HG02973 (cell line): ENCODE data around the gene MS4A6E.
A peak's percentile ranks its signal among the peaks of the same experiment; 100 is the strongest.
"Not testable (repeated sequence)": the region's sequence is repeated elsewhere in the genome, so short reads cannot be mapped to it uniquely, and the experiment has no call there.

Experiments
- ATAC-seq: cut with Tn5 transposase; IDR thresholded peaks from one replicate; pipeline ENCODE4 v1.9.1; 2021; ENCODE audit warnings: moderate library complexity; ENCODE audit not compliant: unreplicated experiment

Gene MS4A6E, protein sequence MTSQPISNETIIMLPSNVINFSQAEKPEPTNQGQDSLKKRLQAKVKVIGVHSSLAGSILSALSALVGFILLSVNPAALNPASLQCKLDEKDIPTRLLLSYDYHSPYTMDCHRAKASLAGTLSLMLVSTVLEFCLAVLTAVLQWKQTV

DNA sequence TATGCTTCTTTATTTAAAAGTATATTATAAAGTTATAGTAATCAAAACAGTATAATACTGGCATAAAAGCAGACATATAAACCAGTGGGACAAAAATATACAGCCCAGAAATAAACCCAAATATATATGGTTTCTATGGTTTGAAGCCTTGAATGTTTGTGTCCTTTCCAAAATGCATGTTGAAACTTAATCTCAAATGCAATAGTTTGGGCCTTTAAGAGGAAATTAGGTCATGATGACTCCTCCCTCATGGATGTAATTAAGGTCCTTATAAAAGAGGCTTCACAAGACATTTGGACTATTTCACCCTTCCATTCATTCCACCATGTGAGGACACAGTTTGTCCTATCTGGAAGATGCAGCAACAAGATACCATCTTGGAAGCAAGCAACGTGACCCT lies at the start of gene MS4A6E:
Gene MS4A6E (plus strand): TSS at position 301 of the 400 bp plus-strand sequence. CDS start 7,641 bp downstream, outside the sequence.
- no peak for ATAC-seq

DNA sequence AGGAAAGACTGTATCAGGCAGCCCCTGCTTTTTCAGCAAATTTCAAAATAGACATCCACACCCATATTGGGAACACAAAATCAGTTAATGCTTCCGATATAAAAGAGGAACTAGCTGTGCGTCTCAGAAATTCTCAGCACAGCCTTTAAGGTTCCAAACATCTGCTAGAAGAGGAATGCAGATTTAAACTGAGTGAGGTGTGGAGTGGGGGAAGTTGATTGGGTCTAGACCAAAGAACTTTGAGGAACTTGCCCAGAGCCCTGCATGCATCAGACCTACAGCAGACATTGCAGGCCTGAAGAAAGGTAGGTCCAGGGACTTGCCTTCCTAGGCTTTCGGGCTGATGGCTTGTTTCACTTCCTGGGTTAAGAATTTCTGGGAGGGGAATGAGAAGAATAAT lies 46.6 kb upstream of the MS4A6E start, which contains the start of gene MS4A4A:
Gene MS4A4A (plus strand): TSS at position 255 of the 400 bp plus-strand sequence. CDS start 10 bp downstream, at position 265.
- no peak for ATAC-seq

DNA sequence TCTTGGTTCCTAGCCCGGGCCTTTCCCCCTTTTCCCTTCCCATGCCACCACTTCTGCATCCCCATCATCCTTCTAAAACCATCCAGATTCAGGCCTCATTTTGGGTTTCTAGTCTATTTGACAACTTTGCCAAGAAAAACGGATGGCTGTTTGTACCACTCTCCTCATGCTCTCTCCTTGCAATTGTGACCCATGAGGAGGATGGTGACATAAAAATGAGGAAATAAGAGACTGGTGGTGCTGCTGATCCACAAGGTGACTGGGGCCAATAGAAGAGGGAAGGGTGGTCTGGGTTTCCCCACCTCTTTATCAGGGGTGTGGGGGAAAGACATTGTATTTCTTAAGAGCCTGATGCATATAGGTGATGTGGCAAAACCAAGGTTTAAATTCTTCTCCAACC lies 45.6 kb upstream of the MS4A6E start:
- no peak for ATAC-seq

DNA sequence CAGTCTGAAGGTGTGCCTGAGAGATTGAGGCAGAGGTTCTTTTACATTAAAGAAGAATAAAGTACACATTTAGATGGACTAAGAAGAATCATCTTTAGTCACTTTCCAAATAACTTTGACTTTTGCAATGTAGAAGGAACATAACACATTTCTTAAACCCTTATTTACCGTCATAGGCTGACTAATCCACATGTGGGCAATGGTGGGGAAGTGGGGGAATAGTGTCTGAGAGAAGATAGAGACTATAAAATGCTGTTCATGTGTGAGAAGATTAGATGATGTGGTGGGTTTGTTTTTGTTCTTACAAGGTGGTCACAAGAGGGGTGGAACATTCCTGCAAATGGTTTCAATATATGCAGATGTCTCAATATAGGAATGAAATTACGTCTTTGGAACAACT lies 44.8 kb upstream of the MS4A6E start:
- ATAC-seq, result no peak

DNA sequence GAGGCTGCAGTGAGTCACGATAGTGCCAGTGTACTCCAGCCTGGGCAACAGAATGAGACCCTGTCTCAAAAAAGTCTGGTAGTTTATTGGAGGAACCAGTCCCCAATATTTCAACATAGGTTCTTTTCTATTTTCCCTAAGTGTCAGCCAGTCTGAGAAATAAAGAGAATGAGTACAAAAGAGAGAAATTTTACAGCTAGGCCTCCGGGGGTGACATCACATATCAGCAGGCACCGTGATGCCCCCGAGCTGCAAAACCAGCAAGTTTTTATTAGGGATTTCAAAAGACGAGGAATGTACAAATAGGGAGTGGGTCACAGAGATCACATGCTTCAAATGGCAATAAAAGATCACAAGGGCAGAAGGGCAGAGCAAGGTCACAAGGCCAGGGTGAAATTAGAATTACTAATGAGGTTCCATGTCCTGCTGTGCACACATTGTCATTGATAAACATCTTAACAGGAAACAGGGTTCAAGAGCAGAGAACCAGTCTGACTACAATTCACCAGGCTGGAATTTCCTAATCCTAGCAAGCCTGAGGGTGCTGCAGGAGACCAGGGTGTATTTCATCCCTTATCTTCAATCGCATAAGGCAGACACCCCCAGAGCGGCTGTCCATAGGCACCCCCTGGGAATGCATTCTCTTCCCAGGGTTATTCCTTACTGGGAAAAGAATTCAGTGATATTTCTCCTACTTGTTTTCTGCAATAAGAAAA lies 41.5 kb upstream of the MS4A6E start:
- ATAC-seq, result not testable (repeated sequence)

DNA sequence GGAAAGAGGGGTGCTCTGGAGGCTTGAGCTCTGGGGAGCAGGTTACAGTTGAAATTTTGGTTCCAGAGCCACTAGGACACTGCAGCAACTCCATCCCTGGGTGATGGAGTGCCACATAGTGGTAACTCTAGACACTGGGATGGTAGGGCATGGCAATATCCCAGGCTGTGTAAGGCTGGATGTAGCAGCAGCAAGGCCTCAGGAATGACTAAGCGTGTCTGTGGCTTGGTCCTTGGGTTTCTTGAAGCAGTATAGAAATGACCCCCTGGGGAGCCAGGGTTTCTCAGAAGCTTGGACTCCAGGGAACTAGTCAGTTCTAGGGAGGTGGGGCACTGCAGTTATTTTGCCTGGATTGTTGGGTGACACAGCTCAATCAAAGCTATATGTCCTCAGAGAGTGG lies 38.5 kb upstream of the MS4A6E start:
- no peak for ATAC-seq

DNA sequence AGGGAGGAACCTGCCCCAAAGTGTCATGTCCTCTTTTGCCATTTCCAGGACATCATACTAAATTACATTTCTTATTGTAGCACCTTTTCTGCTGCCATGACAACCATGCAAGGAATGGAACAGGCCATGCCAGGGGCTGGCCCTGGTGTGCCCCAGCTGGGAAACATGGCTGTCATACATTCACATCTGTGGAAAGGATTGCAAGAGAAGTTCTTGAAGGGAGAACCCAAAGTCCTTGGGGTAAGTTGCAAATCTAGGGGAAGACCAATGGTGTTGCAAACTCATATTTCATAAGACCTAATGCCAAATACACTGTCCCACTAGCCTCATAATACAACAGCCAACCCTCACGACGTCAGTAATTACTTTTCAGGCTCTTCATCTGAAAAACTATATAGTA lies 34.9 kb upstream of the MS4A6E start:
- ATAC-seq, result no peak

DNA sequence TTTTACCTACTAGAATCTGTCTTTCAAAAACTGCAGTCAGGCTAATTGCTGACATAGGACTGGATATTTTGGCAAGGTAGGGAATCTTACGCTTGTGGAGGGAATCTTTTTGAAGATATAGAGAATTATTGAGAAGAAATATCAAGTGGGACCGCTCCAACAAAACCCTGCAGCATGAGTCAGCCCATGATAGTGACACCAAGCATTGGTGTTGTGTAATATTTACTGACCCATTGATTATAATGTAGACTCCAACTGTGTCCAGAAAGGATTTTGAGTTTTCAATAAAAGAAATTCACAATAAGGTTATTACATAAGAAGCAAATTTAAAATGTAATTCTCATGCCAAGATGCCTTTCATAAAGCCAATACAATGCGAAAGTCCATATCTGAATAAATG lies 25.9 kb upstream of the MS4A6E start:
- ATAC-seq, result no peak

DNA sequence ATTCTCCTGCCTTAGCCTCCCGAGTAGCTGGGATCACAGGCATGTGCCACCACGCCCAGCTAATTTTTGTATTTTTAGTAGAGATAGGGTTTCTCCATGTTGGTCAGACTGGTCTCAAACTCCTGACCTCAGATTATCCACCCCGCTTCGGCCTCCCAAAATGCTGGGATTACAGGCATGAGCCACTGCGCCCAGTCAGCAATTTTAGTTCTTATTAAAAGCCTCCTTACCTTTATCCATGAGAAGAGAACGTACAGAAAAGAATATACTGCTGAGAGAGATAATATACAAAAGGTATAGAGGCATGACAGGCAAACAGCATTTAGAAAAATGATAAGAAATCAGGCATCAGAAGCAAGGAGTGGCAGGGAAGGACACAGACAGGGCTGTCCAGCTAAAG lies 25.2 kb upstream of the MS4A6E start:
- ATAC-seq, result not testable (repeated sequence)

DNA sequence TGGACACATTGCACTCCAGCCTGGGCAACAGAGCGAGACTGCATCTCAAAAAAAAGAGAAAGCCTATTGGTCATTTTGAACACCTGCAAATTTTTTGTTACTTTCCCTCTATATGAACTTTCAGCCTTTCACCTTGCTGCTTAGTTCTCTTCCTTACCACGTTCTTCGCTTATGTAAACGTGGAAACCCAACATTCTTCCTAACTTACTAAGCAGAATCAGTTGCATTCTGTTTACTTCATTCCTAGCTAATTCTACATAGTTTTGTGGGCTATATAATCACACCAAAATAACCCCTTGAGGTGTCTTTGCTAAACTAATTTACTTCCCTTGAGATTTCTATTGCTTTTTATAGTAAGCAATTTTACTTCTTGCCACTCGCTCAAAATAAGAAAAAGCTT lies 23.4 kb upstream of the MS4A6E start:
- no peak for ATAC-seq

DNA sequence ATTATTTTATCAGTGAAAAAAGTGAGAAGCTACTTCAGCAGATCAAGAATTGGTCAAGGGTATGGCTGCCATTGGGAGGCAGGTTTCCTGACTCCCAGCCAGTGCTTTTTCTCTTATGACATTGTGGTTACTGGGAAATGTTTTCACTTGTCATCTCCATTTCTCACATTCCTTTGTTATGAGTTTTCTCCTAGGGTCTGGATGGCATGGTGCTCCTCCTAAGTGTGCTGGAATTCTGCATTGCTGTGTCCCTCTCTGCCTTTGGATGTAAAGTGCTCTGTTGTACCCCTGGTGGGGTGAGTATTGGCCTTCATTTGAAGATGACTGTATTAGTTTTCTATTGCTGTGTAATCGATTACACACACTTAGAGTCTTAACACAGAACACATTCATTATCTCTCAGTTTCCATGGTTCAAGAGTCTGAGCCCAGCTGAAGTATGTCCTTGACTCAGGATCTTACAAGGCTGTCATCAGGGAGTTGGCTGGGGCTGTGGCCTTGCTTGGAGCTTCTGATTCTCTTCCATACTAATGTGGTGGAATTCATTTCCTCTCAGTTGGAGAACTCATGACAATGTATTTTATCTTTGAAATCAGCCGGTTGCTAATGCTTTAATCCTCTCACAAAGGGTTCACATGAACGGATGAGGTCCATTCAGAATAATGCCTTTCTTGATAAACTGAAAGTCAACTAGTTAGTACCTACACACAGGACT lies 21.0 kb upstream of the MS4A6E start:
- no peak for ATAC-seq

DNA sequence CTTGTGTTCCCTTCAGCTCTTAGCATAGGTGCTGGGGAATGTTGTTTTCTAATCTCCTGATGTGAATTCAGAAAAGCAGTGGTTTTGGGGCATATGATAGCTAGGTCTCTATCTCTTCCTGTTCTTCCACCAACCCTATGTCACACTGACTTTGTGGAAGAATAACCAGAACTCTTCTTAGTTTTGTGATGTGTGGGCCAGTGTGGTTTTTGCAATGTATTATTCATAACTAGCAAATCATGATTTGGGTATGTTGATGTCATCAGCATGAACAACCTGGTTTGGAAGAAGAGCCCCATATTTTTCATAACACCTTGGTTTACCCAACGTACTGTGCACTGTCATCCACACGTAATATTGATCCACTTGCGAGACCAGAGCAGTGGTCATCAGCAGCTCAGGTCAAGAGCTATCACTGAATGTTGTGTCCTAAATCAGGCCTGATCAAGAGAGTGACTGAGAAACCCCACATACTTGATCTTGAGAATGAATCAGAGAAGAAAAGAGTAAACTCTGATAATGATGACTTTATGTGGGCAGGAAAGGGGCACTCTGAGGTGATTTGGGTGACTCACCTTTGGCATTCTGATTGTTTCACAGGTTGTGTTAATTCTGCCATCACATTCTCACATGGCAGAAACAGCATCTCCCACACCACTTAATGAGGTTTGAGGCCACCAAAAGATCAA lies 19.4 kb upstream of the MS4A6E start:
- no peak for ATAC-seq

DNA sequence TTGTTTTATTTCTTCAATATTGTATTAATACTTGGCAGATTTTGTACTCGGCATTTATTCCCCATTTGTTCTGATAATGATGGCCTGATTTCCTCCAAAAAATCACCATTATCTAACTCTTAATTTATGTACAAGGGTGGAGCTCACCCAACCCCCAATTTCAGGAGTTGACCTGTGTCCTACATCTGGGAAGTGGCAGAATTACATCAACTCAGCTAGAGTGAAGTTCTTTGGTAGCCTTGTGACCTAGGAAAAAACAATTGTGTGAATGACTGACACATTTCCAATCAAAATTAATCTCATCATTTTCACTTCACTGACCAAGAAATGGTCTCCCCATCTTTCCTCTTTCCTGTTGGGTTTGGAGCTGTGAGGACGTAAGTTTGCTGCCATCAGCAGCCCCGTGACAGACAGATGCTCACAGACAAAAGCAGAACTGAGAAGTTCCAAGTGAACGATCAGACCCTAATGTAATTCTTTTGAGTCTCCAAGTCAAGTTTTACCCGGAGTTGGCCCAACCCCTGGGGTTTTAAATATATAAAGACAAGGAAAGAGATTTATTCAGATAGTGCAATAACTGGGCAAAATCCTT lies 16.6 kb upstream of the MS4A6E start:
- peak; percentile 64 for ATAC-seq

DNA sequence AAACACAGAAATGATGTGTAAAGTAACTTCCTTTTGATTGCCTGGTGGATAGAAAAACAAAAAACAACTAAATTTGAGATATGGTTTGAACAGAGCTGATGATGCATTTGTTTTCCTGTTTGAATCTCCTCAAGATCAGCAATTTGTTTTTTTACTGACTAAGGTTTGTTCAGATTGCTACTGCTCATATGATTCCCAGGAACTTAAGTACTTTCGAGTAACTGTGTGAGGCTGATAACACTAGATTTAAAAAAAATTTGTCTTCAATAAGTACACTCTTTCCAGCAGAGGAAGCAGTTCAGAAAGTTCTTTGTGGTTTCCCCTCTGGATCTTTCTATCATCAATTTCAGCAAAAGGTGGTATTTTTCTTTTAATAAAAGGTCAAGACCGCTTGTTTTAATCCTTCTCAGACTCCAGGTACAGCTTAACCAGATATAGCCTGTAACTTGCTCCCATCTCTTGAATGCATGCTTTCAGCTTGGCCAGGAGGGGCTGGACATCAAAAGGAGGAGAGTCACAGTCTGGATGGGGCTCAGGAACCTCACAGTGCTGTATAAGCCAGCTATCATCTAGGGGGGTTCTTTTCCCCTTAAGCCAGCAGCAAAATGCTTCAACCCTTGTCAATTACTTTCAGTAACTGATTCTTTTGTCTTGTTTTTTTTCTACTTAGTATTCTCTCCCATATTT lies 12.3 kb upstream of the MS4A6E start:
- no peak for ATAC-seq

DNA sequence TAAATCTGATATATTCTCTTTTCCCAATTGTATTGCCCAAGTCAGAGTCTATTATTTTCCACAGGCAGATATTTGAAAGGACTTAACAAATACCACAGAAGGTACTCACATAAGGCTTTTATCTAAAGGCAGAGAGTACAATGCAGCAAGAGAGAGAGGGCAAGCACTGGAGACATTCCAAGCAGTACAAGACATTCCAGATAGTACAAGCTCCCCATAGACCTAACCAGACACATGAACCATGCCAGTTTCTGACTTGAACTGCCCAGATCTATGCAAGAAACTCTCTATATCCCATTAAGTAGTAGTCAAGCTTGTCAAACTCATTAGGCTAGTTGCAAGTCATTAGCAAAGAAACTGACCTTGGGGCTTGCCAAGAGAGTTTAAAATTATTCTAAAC lies 11.2 kb upstream of the MS4A6E start:
- no peak for ATAC-seq

DNA sequence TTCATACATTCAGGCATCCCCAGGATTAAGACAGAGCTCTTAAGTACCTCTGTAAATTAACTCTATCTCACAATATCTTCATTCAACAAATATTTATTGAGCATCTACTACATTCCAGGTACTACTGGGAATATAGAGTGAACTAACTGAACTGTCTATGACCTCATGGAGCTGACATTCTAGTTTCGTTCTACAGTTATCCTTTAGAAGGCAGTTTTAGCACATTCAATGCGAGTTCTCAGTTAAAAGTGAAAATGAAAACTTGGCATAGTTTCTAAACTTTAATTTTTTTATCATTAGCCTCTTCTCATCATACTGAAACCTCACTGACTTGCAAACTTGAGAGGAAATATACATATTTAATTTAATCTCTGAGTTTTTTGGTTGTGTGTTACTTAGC lies 10.7 kb upstream of the MS4A6E start:
- no peak for ATAC-seq

DNA sequence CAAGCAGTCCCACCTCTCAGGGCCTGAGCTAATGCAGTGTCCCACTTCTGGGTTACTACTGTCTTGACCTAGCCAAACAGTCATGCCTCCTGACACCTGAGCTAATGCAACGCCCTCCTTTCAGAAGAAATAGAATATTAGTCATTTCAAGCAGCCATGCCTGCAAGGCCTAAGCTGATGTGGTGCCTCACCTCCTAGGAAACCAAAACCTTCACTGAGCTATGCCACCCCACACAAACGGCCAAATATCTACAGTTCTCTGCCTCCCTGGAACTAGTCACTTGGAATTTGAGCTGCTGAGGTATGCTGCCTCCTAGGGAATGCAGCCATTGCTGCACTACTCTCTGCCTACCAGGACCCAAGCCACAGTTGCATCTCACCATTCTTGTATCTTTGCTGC lies 8.3 kb upstream of the MS4A6E start:
- peak; percentile 56 for ATAC-seq

DNA sequence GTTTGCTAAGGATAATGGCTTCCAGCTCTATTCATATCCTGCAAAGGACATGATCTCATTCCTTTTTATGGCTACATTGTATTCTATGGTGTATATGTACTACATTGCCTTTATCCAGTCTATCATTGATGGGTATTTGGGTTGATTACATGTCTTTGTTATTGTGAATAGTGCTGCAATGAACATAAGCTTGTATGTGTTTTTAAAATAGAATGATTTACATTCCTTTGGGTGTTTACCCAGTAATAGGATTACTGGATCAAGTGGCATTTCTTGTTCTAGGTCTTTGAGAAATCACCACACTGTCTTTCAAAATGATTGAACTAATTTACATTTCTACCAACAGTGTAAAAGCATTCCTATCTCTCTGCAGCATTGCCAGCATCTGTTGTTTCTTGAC lies 6.0 kb upstream of the MS4A6E start:
- ATAC-seq, result no peak

DNA sequence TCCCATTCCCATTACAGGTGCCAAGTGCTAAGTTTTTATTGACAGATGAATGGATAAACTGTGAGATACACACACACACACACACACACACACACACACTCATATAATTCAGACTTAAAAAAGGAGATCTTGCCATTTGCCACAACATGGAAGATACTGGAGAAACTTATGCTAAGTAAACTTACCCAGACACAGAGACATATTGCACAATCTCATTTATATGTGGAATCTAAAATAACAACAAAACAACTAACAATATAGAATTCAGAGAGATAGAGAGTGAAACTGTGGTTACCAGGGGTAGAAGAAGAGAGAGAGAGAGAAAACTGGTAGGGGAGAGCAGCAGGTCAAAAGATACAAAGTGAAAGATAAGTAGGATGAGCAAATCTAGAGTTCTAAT lies 1.4 kb downstream of the MS4A6E start:
- ATAC-seq, result no peak

DNA sequence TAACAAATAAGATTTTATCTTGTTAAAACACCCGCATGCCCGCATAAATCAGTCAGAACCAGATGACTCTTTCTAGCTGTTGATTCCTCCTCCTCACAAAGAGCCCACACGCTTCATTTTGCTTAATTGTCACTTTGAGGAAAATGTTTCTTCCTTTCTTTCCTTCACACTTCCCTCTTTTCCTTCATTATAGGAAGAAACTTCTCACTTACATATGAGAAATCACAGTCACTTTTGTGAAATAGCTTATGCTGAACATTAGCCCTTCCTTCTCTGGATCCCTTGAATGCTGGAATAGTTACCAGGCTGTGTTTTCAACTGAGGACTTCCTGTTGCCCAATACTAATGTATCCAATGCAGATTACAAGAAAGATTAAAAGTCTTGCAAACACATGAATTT lies 5.8 kb downstream of the MS4A6E start:
- no peak for ATAC-seq
